ENCODE measurements around the gene IL3RA.

- TF ChIP-seq, protein P1, sequence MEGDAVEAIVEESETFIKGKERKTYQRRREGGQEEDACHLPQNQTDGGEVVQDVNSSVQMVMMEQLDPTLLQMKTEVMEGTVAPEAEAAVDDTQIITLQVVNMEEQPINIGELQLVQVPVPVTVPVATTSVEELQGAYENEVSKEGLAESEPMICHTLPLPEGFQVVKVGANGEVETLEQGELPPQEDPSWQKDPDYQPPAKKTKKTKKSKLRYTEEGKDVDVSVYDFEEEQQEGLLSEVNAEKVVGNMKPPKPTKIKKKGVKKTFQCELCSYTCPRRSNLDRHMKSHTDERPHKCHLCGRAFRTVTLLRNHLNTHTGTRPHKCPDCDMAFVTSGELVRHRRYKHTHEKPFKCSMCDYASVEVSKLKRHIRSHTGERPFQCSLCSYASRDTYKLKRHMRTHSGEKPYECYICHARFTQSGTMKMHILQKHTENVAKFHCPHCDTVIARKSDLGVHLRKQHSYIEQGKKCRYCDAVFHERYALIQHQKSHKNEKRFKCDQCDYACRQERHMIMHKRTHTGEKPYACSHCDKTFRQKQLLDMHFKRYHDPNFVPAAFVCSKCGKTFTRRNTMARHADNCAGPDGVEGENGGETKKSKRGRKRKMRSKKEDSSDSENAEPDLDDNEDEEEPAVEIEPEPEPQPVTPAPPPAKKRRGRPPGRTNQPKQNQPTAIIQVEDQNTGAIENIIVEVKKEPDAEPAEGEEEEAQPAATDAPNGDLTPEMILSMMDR (IDR thresholded peaks at IDR 0.05; ENCODE audit: low read depth, low read length, poor library complexity, severe bottlenecking) = no peak
- TF ChIP-seq EZH2phosphoT487 (IDR thresholded peaks at IDR 0.05; ENCODE audit: borderline replicate concordance, low read length) = no peak
Measured at GRCh38 chrX:1422135-1422465, 85.5 kb downstream of the IL3RA start.
